H9 (cell line): ENCODE results near the gene PIGW. TPM values are rescaled to one million over a fixed set of nuclear protein-coding genes. Genes with fewer than 3 reads are reported as not detected.

ENCODE experiments used
- DNase-seq: peaks from one replicate; pipeline ENCODE4 v3.0.0-alpha.2; 2017
- H2AFZ ChIP-seq: one replicate; pipeline ENCODE4 v1.6.1; 2013; ENCODE audit warnings: mild to moderate bottlenecking, low read length, control low read depth, moderate library complexity
- H2AK5ac ChIP-seq: 2 replicates; pipeline ENCODE4 v1.6.1; 2013; ENCODE audit warnings: low read length, control low read depth, mixed read lengths; ENCODE audit not compliant: insufficient read length
- H2BK120ac ChIP-seq: one replicate; pipeline ENCODE4 v1.6.1; 2013; ENCODE audit warnings: low read depth, mild to moderate bottlenecking, low read length, control low read depth, inconsistent platforms; ENCODE audit not compliant: poor library complexity, severe bottlenecking
- H2BK12ac ChIP-seq: 2 replicates; pipeline ENCODE4 v1.6.1; 2013; ENCODE audit warnings: low read length, control low read depth, mixed read lengths, low read depth; ENCODE audit not compliant: insufficient read length
- H2BK15ac ChIP-seq: 2 replicates; pipeline ENCODE4 v1.6.1; 2013; ENCODE audit warnings: low read depth, low read length, control low read depth
- H2BK20ac ChIP-seq: one replicate; pipeline ENCODE4 v1.6.1; 2013; ENCODE audit warnings: low read depth, mild to moderate bottlenecking, low read length, control low read depth, inconsistent platforms; ENCODE audit not compliant: poor library complexity, severe bottlenecking
- H2BK5ac ChIP-seq: 2 replicates; pipeline ENCODE4 v1.6.1; 2013; ENCODE audit warnings: low read length, control low read depth, mixed read lengths; ENCODE audit not compliant: insufficient read length
- H3K14ac ChIP-seq: 2 replicates; pipeline ENCODE4 v1.6.1; 2013; ENCODE audit warnings: low read length, control low read depth; ENCODE audit not compliant: insufficient read depth
- H3K18ac ChIP-seq: 2 replicates; pipeline ENCODE4 v1.6.1; 2013; ENCODE audit warnings: low read depth, mild to moderate bottlenecking, mixed read lengths, low read length, control low read depth; ENCODE audit not compliant: insufficient read length
- H3K23ac ChIP-seq: 2 replicates; pipeline ENCODE4 v1.6.1; 2013; ENCODE audit warnings: low read length, control low read depth, mixed read lengths, low read depth; ENCODE audit not compliant: insufficient read length
- H3K23me2 ChIP-seq: 2 replicates; pipeline ENCODE4 v1.6.1; 2013; ENCODE audit warnings: low read depth, mild to moderate bottlenecking, mixed read lengths, low read length, control low read depth; ENCODE audit not compliant: insufficient read length, poor library complexity, severe bottlenecking
- H3K27ac ChIP-seq: 2 replicates; pipeline ENCODE4 v1.5.1; 2013; ENCODE audit warnings: low read length, control low read depth, mixed read lengths, low read depth; ENCODE audit not compliant: insufficient read length
- H3K27me3 ChIP-seq: 2 replicates; pipeline ENCODE4 v1.6.1; 2013; ENCODE audit warnings: low read length, control low read depth, inconsistent platforms; ENCODE audit not compliant: insufficient read depth
- H3K4ac ChIP-seq: 2 replicates; pipeline ENCODE4 v1.6.1; 2013; ENCODE audit warnings: low read depth, mild to moderate bottlenecking, control low read depth, inconsistent platforms, low read length, moderate library complexity
- H3K4me1 ChIP-seq: 2 replicates; pipeline ENCODE4 v1.6.1; 2013; ENCODE audit warnings: low read length, control low read depth, inconsistent platforms; ENCODE audit not compliant: insufficient read depth
- H3K4me2 ChIP-seq: 2 replicates; pipeline ENCODE4 v1.6.1; 2013; ENCODE audit warnings: low read length, control low read depth, mixed read lengths; ENCODE audit not compliant: insufficient read length, insufficient read depth
- H3K56ac ChIP-seq: 2 replicates; pipeline ENCODE4 v1.6.1; 2013; ENCODE audit warnings: low read depth, mild to moderate bottlenecking, mixed read lengths, low read length, control low read depth; ENCODE audit not compliant: insufficient read length
- H3K79me1 ChIP-seq: 2 replicates; pipeline ENCODE4 v1.6.1; 2013; ENCODE audit warnings: low read depth, mild to moderate bottlenecking, moderate library complexity, low read length, control low read depth, inconsistent platforms; ENCODE audit not compliant: insufficient read depth, poor library complexity, severe bottlenecking
- H3K79me2 ChIP-seq: 2 replicates; pipeline ENCODE4 v1.6.1; 2013; ENCODE audit warnings: low read length, control low read depth, inconsistent platforms; ENCODE audit not compliant: insufficient read depth
- H3K9ac ChIP-seq: 2 replicates; pipeline ENCODE4 v1.6.1; 2013; ENCODE audit warnings: low read length, control low read depth, mixed read lengths; ENCODE audit not compliant: insufficient read length; ENCODE audit errors: extremely low read depth
- H3K9me3 ChIP-seq: one replicate; pipeline ENCODE4 v1.6.1; 2013; ENCODE audit warnings: low read depth, low read length, inconsistent platforms; ENCODE audit not compliant: control insufficient read depth
- H3T11ph ChIP-seq: one replicate; pipeline ENCODE4 v1.6.1; 2013; ENCODE audit warnings: mild to moderate bottlenecking, low read length, control low read depth, inconsistent platforms
- H4K20me1 ChIP-seq: one replicate; pipeline ENCODE4 v1.6.1; 2013; ENCODE audit not compliant: control insufficient read depth, insufficient read length, insufficient read depth
- H4K5ac ChIP-seq: 2 replicates; pipeline ENCODE4 v1.6.1; 2013; ENCODE audit warnings: low read depth, mild to moderate bottlenecking, mixed read lengths, low read length, control low read depth; ENCODE audit not compliant: insufficient read length
- H4K8ac ChIP-seq: replicated peaks from 2 replicates; pipeline ENCODE4 v1.6.1; 2013; ENCODE audit warnings: low read length, control low read depth, mixed read lengths, low read depth; ENCODE audit not compliant: insufficient read length
- H4K91ac ChIP-seq: 2 replicates; pipeline ENCODE4 v1.6.1; 2013; ENCODE audit warnings: low read depth, mild to moderate bottlenecking, moderate library complexity, mixed read lengths, low read length, control low read depth; ENCODE audit not compliant: insufficient read length
- H3K27ac Mint-ChIP-seq, 3 experiments: 2 replicates in 2 of 3; 3 replicates in 1 of 3; pipeline ENCODE4 v1.8.0; 2020 to 2021; ENCODE audit warnings: mixed read lengths in 3 of 3, mild to moderate bottlenecking in 1 of 3, moderate library complexity in 1 of 3
- H3K27me3 Mint-ChIP-seq: 2 replicates; pipeline ENCODE4 v1.8.0; 2021; ENCODE audit warnings: low read depth, mild to moderate bottlenecking, moderate library complexity, mixed read lengths
- H3K36me3 Mint-ChIP-seq, 3 experiments: 2 replicates in 2 of 3; 3 replicates in 1 of 3; pipeline ENCODE4 v1.8.0; 2020 to 2021; ENCODE audit warnings: low read depth in 3 of 3, mixed read lengths in 3 of 3; ENCODE audit not compliant: insufficient read depth in 1 of 3
- H3K4me1 Mint-ChIP-seq, 2 experiments: 2 replicates each; pipeline ENCODE4 v1.8.0; 2020; ENCODE audit warnings: mixed read lengths in 2 of 2
- H3K4me3 Mint-ChIP-seq, 2 experiments: 2 replicates in 1 of 2; 3 replicates in 1 of 2; pipeline ENCODE4 v1.8.0; 2020 to 2021; ENCODE audit warnings: mild to moderate bottlenecking in 2 of 2, mixed read lengths in 2 of 2, moderate library complexity in 1 of 2
- H3K9me3 Mint-ChIP-seq, 2 experiments: 2 replicates in 1 of 2; 3 replicates in 1 of 2; pipeline ENCODE4 v1.8.0; 2020; ENCODE audit warnings: mild to moderate bottlenecking in 2 of 2, mixed read lengths in 2 of 2, moderate library complexity in 1 of 2
- CTCF ChIP-seq: fragments of 200-600 bp; sonication (generic); conservative IDR thresholded peaks from 3 replicates; pipeline ENCODE4 v1.8.0; 2021; ENCODE audit warnings: antibody characterized with exemption, mild to moderate bottlenecking
- WGBS: extraction: QIAGEN DNeasy Blood & Tissue Kit; methylation state at CpG from one replicate; pipeline ENCODE4 v1.1.7; 2013; ENCODE audit warnings: missing lambda C conversion rate, low lambda C conversion rate, mixed read lengths; ENCODE audit not compliant: insufficient read length; ENCODE audit errors: extremely low coverage; 5-methylcytosine and 5-hydroxymethylcytosine counted together
- total RNA-seq: library from RNA; stranded (reverse); gene quantifications from 2 replicates; pipeline ENCODE4 v1.2.1, GENCODE V29; 2021

The PIGW gene
- total RNA-seq, 1 experiment from 2014 or later = 26.2 TPM

DNA sequence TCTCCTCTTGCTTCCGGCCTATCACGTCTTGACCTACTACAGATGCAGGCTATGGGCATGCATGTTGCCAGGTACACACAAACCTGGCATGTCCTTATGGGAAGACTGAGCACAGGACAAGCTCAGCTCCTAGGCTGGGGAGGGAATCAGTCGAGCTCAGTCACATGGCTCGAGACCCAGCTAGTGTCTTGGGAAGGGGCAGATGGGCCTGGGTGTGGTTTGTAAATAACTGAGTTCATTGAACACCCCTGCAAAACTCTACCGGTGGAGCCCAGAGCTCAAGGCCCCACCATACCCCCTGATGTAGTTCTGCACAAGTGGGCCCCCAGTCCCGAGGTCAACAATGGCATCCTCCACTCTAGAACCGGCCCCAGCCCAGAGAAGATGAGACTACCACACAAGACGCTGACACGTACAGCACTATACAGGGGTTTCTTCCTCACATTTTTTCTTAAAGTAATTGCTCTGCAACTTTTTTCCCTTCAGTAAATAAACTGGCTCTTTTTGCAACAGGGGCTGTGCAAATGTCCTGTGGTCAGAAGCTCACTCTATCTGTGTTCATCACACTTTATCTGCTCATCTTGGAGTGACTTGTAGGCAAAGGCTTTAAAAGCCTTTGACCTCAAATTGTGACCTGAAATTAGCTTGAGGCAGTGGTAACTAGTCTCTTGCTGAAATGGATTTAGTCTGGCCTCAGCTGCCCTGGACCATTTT lies 25.4 kb upstream of the PIGW start:
- Histone ChIP-seq H3K18ac (no peak overlapping the region), H2AK5ac (no peak overlapping the region), H4K8ac (no peak overlapping the region), H3K23me2 (no peaks in the 10 kb centered on the region), H3K23ac (no peak overlapping the region), H3K27me3 (no peaks in the 10 kb centered on the region), H2AFZ (no peak overlapping the region), H2BK20ac (no peak overlapping the region), H3K79me1 (no peaks in the 10 kb centered on the region), H3K27ac (no peak overlapping the region), H3K4me1 (no peaks in the 10 kb centered on the region), H4K20me1 (no peaks in the 10 kb centered on the region), H3K4me2 (no peak overlapping the region), H2BK120ac (no peak overlapping the region), H3K9me3 (no peaks in the 10 kb centered on the region), H3K79me2 (no peaks in the 10 kb centered on the region), H4K91ac (no peak overlapping the region), H3T11ph (no peak overlapping the region), H3K4ac (no peak overlapping the region), H3K56ac (no peak overlapping the region), H2BK12ac (no peak overlapping the region), H3K14ac (no peak overlapping the region), H2BK15ac (no peak overlapping the region), H4K5ac (no peak overlapping the region), H2BK5ac (no peak overlapping the region), H3K9ac (no peak overlapping the region)
- DNase-seq = no peak
- no CpG with 5 or more reads among the region's 9 CpGs for WGBS
- Mint-ChIP-seq H3K4me1 (no peaks in the 10 kb centered on the region), H3K27ac (no peak overlapping the region), H3K27me3 (no peaks in the 10 kb centered on the region; the same call in 1 of the 2 replicates), H3K9me3 (no peaks in the 10 kb centered on the region), H3K36me3 (peaks cover 42 to 97% (median 91%) of the 10 kb centered on the region in 3 experiments), H3K4me3 (no peak overlapping the region)
- no peak for TF ChIP-seq CTCF
